ENCODE data around the gene HEPN1.

HEPN1 gene

GRCh38 chr11:124898711-124899110 is 20.3 kb upstream of the HEPN1 start:
- H3K36me3 ChIP-seq = no peaks in the 10 kb centered on the region
- no peak overlapping the region for H3K27ac ChIP-seq
- TF ChIP-seq, protein P1, sequence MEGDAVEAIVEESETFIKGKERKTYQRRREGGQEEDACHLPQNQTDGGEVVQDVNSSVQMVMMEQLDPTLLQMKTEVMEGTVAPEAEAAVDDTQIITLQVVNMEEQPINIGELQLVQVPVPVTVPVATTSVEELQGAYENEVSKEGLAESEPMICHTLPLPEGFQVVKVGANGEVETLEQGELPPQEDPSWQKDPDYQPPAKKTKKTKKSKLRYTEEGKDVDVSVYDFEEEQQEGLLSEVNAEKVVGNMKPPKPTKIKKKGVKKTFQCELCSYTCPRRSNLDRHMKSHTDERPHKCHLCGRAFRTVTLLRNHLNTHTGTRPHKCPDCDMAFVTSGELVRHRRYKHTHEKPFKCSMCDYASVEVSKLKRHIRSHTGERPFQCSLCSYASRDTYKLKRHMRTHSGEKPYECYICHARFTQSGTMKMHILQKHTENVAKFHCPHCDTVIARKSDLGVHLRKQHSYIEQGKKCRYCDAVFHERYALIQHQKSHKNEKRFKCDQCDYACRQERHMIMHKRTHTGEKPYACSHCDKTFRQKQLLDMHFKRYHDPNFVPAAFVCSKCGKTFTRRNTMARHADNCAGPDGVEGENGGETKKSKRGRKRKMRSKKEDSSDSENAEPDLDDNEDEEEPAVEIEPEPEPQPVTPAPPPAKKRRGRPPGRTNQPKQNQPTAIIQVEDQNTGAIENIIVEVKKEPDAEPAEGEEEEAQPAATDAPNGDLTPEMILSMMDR (IDR thresholded peaks at IDR 0.05; ENCODE audit: low read depth, low read length) = no peak
- peaks cover 9% of the 10 kb centered on the region for H3K27me3 ChIP-seq (ENCODE audit: insufficient read depth, low read depth, severe bottlenecking)
- no peak for DNase-seq
- no peaks in the 10 kb centered on the region for H3K9me3 ChIP-seq (ENCODE audit: severe bottlenecking)
- no peak overlapping the region for H3K4me3 ChIP-seq (ENCODE audit: low read depth, low read length)

- H3K27ac ChIP-seq = no peak overlapping the region
- H3K36me3 ChIP-seq = no peaks in the 10 kb centered on the region
- peaks cover 9% of the 10 kb centered on the region for H3K27me3 ChIP-seq (ENCODE audit: insufficient read depth, low read depth, severe bottlenecking)
- TF ChIP-seq, protein P1 (IDR thresholded peaks at IDR 0.05; ENCODE audit: low read depth, low read length) = peak; percentile 22; the same call in 1 of the 2 replicates
- peak; percentile 84 for DNase-seq
- no peaks in the 10 kb centered on the region for H3K9me3 ChIP-seq (ENCODE audit: severe bottlenecking)
- H3K4me3 ChIP-seq (ENCODE audit: low read depth, low read length) = no peak overlapping the region
Observed at GRCh38 chr11:124899383-124900145, 19.5 kb upstream of the HEPN1 start.

DNA sequence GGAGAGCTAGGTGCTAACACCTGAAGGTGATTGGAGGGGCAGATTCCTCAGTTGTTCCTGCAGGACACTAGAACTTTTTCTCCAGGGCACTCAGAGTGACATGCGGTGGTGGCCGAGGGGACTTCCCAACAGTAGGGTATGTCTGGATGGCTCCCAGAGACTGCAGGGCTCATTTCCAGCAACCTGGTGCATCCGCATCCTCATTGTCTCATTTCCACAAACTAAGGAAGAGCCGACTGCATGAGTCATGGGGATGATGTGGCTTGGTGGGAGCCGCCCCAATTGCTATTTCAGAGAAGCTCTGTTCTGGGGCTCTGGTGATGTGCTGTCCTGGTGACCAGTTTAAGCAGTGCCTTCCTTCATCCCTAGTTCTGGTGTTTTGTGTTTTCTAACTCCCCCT is 18.6 kb upstream of the HEPN1 start:
- DNase-seq = no peak
- TF ChIP-seq, protein P1 (IDR thresholded peaks at IDR 0.05; ENCODE audit: low read depth, low read length) = no peak
- H3K27me3 ChIP-seq (ENCODE audit: insufficient read depth, low read depth, severe bottlenecking) = peaks cover 9% of the 10 kb centered on the region
- no peak overlapping the region for H3K4me3 ChIP-seq (ENCODE audit: low read depth, low read length)
- no peaks in the 10 kb centered on the region for H3K36me3 ChIP-seq
- no peaks in the 10 kb centered on the region for H3K9me3 ChIP-seq (ENCODE audit: severe bottlenecking)
- no peak overlapping the region for H3K27ac ChIP-seq

DNA sequence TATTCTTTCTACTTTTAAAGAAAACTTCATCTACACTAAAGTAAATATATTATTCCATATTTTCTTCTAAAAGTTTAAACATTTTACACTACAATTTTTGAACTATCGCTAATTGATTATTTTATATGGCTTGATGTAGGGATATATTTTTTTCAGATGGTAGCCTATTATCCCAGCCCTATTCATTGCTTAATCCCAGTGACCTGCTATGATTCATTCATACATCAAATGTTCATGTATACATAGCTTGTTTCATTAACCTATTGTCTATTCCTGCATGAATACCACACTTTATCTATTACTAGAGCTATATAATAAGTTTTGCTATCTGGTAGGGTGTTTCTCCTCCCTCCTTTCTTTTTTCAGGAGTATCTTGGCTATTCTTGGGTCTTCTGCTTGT is 16.4 kb upstream of the HEPN1 start:
- Histone ChIP-seq H3K9me3 (ENCODE audit: severe bottlenecking) (no peaks in the 10 kb centered on the region), H3K4me3 (ENCODE audit: low read depth, low read length) (no peak overlapping the region), H3K27me3 (ENCODE audit: insufficient read depth, low read depth, severe bottlenecking) (peaks cover 9% of the 10 kb centered on the region), H3K27ac (no peak overlapping the region), H3K36me3 (no peaks in the 10 kb centered on the region)
- TF ChIP-seq, protein P1 (IDR thresholded peaks at IDR 0.05; ENCODE audit: low read depth, low read length) = no peak
- DNase-seq = no peak

GRCh38 chr11:124915541-124916369 is 3.3 kb upstream of the HEPN1 start:
- no peaks in the 10 kb centered on the region for H3K27me3 ChIP-seq (ENCODE audit: insufficient read depth, low read depth, severe bottlenecking)
- DNase-seq = no peak

More at GRCh38 chr11:124915541-124916369, 3.3 kb upstream of the HEPN1 start:
- no peak overlapping the region for H3K4me3 ChIP-seq (ENCODE audit: low read depth, low read length)
- H3K27ac ChIP-seq = no peak overlapping the region
- H3K36me3 ChIP-seq = no peaks in the 10 kb centered on the region
- TF ChIP-seq, protein P1 (IDR thresholded peaks at IDR 0.05; ENCODE audit: low read depth, low read length) = no peak
- peaks cover 6% of the 10 kb centered on the region for H3K9me3 ChIP-seq (ENCODE audit: severe bottlenecking)

Measured in WERI-Rb-1 (cell line).